Amniotic epithelial cell (primary cell): ENCODE results near the gene ESRRA.

Experiments
- DNase-seq: peaks from one replicate; pipeline ENCODE4 v3.0.0-alpha.2; 2010; ENCODE audit warnings: low read depth

The ESRRA gene

DNA sequence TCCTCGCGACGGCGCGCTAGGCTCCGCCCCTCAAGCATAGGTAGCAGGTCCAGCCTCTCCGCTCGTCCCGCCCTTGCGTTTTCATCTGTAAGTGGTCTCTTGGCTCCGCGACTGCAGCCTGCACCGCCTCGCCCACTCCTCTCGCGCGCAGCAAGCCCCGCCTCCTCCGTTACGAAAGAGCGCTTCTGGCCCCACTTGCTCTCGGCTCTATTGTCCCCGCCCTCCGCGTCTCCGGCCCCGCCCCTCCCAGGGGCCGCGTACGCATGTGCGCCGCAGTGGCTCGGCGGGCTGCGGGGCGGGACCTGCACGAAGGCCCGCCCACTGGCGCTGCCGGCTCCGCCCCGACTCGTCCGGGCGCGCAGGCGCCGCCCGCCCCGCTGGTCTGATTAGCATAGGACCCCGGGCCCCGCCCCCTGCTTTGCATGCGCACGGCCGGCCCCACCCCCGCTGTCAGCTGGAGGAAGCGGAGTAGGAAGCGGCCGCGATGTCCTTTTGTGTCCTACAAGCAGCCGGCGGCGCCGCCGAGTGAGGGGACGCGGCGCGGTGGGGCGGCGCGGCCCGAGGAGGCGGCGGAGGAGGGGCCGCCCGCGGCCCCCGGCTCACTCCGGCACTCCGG is at the start of gene ESRRA:
TSS of gene ESRRA (plus strand) at position 450 of the 616 bp plus-strand sequence. CDS start 1,656 bp downstream, outside the sequence.
- peak; percentile 94 for DNase-seq

DNA sequence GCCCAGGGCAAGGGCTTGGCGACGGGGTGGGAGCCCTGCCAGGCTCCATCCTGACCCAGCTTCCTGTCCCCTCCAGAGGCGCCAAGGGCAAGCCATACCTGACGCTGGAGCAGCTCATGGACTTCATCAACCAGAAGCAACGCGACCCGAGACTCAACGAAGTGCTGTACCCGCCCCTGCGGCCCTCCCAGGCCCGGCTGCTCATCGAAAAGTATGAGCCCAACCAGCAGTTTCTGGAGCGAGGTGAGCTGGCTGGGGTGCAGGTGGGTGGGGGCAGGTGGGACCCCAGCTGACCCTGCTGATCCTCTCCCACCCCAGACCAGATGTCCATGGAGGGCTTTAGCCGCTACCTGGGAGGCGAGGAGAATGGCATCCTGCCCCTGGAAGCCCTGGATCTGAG is 49.0 kb upstream of the ESRRA start:
- no peak for DNase-seq

DNA sequence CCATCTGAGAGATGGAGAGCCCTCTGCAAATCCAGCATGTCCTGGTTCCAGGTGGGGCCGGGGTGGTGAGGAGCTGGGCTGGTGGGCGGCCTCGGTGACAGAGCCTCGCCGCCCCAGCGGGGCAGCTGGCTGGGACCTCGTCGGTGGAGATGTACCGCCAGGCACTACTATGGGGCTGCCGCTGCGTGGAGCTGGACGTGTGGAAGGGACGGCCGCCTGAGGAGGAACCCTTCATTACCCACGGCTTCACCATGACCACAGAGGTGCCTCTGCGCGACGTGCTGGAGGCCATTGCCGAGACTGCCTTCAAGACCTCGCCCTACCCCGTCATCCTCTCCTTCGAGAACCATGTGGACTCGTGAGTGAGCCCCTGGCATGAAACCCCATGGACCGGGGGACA is 47.0 kb upstream of the ESRRA start:
- DNase-seq = no peak

DNA sequence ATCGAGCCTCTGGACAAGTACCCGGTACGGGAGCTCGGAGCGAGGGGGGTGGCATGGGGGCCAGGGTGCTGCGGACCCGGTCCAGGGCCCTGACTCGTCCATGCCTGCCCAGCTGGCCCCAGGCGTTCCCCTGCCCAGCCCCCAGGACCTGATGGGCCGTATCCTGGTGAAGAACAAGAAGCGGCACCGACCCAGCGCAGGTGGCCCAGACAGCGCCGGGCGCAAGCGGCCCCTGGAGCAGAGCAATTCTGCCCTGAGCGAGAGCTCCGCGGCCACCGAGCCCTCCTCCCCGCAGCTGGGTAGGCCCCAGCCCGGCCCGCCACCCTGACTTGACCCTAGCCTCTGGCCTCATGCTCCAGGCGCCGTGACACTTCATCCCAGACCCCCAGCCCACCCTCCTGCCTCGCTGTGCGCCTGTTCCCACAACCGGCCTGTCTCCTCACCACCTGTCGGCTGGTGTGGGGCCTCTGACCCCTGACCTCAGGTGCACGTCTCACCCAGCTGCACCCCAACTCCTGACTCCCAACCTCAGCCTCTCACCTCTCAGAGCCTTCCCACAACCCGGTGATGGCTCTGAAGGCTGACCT is 46.3 kb upstream of the ESRRA start:
- no peak for DNase-seq

DNA sequence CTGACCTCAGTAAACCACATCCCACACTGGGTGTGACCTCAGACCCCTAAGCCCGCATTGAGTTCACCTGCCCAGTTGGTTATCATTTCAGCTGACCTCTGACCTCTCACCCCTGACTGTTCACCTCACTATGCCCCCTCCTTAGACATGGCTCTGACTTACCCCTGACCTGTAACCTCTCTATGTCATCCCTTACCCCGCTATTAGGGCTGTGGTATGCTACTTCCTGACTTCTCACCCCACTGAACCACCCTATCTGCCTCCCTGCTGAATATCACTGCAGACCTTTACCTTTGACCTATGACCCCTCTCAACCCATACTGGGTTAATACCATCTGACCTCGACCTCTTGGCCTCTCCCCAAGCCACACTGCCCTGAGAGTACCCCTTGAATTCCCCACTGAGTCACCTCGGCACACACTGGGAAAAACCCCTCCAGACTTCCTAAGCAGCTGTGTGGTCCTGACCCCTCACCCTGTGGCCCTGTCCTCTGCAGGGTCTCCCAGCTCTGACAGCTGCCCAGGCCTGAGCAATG is 45.7 kb upstream of the ESRRA start:
- no peak for DNase-seq

DNA sequence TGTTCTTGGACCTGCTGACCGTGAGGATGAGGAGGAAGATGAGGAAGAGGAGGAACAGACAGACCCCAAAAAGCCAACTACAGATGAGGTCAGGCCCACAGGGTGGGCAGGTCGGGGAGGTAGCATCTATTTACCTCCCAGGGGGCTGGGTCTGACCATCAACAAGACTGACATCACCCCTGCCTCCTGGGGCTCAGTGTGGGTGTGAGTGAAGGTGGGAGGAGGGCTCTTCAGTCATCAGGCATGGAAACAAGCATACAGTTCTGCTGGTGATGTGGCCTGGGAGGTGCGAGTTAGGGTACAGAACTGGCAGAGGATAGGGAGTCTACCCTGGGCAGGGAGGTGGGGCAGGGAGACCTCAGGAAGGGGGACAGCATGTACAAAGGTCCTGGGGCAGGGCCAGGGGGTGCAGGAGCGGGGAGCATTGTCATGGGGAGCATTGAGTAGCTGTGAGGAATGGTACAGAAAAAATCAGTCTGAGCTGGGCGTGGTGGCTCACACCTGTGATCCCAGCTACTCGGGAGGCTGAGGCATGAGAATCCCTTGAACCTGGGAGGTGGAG is 45.1 kb upstream of the ESRRA start:
- DNase-seq = no peak

DNA sequence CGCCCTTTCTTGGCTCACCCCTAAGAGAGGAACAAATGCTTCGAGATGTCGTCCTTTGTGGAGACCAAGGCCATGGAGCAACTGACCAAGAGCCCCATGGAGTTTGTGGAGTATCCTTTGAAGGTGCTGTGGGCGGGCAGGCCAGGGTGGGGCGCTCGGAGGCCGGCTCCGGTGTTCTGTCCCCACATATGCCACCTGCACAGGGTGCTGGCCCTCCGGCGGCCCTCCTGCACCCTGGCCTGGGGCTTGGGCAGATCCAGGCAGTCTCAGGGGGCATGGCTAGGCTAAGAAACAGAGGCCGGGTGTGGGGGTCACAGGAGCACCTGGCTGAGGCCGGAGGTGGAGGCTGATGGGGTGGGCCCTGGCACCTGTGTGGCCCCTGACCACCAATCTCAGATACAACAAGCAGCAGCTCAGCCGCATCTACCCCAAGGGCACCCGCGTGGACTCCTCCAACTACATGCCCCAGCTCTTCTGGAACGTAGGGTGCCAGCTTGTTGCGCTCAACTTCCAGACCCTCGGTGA is 43.7 kb upstream of the ESRRA start:
- no peak for DNase-seq

DNA sequence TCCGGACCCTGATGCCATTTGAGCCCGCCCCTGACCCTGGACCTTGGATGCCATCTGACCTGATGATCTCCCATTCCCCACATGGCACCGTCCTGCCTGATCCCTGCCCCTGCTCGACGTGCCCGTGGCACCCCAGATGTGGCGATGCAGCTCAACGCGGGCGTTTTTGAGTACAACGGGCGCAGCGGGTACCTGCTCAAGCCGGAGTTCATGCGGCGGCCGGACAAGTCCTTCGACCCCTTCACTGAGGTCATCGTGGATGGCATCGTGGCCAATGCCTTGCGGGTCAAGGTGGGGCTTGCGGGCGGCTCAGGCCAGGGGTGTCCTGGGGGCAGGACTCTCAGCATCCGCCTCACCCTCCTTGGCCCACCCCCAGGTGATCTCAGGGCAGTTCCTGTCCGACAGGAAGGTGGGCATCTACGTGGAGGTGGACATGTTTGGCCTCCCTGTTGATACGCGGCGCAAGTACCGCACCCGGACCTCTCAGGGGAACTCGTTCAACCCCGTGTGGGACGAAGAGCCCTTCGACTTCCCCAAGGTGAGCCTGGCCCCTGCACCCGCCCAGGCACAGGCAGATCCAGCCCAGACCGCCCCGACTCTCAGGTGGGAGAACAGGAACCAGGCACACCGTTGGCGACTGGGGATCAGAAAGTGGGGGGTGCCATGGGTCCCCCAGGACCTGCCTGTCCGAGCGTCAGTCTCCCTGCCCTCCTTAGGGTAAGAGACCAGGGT is 42.9 kb upstream of the ESRRA start:
- DNase-seq = no peak

DNA sequence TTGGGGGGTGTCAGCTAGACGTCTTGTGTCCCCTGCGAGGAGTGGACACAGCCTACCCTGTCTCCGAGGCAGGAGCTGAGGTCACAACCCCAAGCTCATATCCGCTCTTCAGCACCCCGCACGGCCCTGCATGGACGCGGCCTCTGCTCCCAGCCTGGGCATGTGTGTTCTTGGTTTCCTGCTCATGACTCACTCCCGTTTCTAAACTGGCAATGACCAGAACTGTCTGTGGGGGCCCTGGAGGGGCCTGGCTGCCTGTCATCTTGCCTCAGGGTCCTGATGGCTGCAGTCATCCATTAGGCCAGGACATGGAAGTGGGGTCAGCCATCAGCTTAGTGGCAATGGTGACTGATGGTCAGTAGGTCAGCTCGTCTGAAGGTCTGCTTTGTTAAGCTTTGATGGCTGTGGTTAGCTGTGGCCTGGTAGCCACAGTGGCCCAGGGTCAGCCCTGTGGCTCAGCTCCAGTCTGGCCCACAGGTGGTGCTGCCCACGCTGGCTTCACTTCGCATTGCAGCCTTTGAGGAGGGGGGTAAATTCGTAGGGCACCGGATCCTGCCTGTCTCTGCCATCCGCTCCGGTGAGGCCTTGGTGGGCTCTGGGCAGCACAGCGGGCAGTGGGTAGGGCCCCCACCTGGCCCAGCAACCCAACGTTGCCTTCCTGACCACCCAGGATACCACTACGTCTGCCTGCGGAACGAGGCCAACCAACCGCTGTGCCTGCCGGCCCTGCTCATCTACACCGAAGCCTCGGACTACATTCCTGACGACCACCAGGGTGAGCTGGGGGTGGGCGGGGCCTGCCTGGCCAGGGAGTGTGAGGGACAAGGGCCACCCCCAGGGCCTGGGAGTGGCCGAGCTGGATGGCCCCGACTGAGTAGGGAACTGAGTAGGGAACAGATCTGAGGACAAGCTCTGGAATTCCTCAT is 42.0 kb upstream of the ESRRA start:
- peak; percentile 81 for DNase-seq

DNA sequence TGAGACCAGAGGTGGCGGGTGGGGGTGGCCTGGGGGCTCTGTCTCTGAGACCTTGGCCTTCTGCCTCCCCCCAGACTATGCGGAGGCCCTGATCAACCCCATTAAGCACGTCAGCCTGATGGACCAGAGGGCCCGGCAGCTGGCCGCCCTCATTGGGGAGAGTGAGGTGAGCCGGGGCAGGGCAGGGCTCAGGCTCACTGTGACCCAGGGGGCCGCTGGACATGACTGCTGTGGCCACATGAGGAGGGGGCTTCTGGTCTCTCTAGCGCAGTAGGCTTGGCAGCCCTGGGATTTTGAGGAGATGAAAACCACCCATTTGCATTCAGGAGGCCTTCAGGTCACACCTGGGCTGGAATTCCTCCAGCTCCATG is 41.4 kb upstream of the ESRRA start:
- DNase-seq = no peak

DNA sequence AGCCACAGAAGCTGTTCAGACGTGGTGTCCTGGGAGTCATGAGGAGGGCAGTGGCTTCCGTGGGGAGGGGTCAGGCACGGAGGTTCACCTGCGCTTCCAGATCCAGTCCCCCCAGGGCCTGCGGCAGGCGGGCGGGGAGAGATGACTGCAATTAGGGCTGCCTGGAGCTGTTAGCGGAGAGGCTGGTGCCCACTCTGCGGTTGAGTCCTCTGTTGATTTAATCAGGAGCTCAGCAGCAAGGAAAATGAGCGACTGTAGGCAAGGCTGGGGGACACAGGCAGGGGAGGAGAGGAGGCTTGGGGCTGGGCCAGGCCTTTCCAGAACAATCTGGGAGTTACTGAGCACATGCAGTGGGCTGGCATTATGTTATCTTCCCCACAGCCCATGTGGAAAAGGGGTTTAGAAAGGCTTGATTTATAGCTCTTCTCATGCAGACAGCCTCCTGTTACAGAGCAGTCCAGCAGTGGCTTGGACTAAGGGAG is 40.9 kb upstream of the ESRRA start:
- DNase-seq = peak; percentile 70

DNA sequence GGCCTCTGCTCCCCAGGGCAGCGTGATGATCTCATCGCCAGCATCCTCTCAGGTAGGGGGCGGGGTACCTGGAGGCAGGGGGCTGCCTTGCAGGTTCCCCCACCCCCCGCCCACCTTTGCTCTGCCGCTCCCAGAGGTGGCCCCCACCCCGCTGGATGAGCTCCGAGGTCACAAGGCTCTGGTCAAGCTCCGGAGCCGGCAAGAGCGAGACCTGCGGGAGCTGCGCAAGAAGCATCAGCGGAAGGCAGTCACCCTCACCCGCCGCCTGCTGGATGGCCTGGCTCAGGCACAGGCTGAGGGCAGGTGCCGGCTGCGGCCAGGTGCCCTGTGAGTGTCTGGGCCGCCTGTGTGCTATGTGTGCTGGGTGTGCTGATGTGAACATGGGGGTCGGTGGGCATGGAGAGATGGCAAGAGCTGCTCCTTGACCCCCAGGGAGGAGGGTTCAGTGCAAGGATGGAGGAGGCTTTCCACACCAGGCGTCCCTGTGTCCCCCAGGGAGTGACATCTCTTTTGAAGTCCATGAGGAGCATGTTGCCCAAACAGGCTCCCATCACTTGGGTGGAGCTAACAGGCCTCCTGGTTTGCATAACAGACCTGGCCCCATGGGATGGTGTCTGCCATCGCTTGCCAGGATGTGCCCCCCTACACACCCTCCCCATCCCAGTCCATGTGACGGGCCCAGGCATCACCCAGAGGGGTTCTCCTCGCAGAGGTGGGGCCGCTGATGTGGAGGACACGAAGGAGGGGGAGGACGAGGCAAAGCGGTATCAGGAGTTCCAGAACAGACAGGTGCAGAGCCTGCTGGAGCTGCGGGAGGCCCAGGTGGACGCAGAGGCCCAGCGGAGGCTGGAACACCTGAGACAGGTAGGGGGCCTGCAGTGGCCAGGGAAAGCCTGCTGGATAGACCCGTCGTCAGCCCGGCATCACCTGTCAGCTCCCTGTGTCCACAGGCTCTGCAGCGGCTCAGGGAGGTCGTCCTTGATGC is 39.9 kb upstream of the ESRRA start:
- no peak for DNase-seq

DNA sequence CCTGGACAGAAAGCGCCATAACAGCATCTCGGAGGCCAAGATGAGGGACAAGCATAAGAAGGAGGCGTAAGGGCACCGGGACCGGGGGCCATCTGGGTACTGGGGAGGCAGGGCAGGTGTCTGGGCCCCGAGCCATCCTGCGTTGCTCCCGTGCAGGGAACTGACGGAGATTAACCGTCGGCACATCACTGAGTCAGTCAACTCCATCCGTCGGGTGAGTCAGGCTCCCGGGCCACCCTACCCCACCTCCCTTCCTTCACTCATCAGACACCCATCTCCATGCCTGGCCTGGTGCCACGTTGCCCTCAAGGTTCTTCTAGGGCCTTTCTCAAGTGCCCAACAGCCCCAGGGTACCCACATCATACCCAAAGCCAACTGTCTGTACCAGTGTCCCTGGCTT is 39.0 kb upstream of the ESRRA start:
- DNase-seq = peak; percentile 48

DNA sequence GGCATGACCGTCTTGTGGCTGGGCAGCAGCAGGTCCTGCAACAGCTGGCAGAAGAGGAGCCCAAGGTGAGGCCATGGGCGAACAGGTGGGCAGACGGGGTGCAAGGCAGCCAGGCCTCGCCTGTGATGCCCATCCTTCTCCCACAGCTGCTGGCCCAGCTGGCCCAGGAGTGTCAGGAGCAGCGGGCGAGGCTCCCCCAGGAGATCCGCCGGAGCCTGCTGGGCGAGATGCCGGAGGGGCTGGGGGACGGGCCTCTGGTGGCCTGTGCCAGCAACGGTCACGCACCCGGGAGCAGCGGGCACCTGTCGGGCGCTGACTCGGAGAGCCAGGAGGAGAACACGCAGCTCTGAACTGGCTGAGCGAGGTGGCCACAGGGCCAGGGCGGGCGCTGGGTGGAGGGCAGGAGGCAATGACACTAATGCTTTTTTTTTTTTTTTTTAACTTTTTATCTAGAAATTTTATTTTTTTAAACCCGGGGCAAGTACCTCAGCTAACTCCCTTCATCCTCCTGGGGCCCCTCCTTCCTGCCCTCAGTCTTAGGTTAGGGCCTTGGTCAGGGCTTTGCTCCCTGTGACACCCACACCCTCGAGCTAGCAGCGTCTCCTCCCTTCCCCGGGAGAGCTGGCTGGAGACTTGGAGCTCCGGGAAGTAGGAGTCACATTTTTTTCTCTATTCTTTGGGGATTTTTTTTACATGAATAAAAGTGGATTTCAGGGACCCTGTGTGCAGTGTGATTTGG is 37.9 kb upstream of the ESRRA start:
- DNase-seq = no peak

DNA sequence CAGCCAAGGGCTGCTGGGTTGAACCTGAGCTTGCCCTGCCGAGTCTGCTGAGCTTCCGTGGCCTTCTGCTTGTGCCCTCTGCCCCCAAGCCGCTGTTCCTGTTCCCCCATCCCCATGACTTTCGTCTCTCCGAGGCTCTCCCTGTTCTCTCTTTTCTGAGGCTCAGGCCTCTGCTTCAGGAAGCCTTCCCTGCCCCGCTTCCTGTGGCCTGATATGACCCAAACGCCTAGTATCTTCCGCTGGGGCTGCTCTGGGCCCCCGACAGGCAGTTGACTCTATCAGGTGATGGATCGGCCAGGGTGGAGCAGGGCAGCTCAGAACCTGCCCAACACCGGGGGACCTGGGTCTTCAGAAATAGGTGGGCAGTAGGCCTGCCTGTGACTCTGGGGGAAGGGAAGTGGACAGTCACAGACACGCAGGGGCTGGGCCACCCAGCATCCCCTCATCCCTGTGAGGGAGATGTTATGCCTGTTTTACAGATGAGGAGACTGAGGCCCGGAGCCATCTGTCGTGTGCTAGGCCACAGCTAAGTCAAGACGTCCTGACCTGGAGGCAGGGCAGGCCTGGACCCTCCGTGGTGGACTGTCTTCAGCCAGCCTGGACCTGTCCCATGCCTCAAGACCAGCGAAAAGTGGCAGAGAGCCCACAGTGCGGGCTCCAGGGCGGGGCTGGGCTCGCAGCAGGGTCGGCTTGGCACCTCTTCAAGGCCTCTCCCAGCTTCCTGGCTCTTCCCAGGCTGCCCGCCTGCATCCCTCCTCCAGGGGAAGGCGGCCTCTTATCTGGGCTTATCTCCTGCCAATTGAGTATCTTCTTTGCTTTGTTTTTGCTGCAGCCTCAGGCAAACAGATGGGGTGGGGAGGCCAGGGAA is 37.1 kb upstream of the ESRRA start:
- DNase-seq = peak; percentile 90

DNA sequence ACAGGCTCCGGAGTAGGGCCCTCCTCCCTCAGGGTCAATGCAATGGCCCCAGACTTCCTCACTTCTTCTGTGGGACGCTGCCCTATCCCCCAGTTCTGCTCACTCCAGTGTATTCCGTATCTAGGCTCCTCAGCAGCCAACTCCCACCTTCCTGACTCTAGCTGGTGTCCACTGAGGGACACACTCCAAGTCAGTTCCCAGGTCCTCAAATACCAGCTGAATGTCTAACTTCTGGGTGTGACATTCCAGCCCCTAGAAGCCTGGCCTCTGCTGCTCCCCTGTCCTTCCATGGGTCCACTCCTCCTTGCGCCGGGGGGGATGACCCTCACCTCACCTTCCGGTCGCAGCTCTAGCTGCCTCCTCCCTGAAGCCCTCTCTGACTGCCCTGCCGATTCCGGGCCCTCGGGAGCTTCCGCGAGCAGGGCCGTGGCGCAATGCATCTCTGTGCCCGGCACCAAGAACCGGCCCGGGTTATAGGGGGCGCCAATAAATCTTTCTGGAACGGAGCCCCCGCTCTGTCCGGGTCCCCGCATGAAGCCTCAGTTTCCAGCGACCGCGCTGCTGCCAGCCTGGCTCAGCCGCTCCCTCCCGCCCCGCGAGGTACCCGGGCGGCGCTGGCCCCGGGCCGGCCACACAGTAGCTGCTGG is 36.3 kb upstream of the ESRRA start:
- peak; percentile 54 for DNase-seq

DNA sequence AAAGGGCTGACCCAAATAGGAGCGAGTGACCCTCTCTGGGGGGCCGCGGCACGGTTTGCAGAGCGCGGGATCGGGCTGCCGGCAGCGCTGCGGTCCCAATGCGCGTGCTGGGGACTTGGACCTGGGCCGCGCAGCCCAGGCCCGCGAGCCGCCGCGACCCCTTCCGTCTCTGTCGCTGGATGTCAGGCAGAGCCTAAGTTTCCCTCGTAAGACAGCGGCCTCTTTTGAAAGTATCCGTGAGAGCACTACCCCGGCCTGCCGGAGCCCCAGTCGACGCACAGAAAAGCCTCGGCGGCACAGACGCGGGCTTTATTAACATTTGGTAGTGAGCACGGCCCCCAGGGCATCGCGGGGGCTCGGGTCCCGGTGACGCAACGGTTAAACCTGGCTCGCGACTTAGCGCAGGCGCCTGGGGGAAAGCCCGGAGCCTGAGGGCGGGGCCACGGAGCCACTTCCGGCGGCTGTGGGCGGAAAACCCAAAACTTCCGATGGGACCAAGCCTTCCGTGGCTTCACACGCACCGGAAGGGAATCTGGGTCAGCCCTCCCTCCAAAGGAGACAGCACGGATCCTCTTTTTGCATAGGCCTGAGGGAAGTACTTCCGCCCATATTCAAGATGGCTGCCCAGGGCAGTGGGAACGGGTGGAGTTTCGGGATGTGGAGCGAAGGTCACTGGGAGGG is 35.6 kb upstream of the ESRRA start:
- peak; percentile 100 for DNase-seq
